Breast epithelium (tissue), 3 donors: ENCODE results near the gene CRIP3.

ENCODE experiments used
- POLR2A ChIP-seq: fragments of 450-650 bp; IDR thresholded peaks from one replicate; pipeline ENCODE4 v1.6.1; 2016; ENCODE audit warnings: antibody characterized with exemption, mild to moderate bottlenecking, moderate library complexity
- POLR2AphosphoS5 ChIP-seq, 3 donors: sonication (generic); formaldehyde crosslinking; IDR thresholded peaks; one replicate each; pipeline ENCODE4 v1.6.1; 2017; ENCODE audit warnings: antibody characterized with exemption in 3 of 3
- TF ChIP-seq, protein P1 (sequence below), 3 donors: fragments of 450-650 bp; IDR thresholded peaks; one replicate each; pipeline ENCODE4 v1.5.1; 2016 to 2017; ENCODE audit warnings: antibody characterized with exemption in 3 of 3, mild to moderate bottlenecking in 3 of 3, moderate library complexity in 3 of 3

DNA sequence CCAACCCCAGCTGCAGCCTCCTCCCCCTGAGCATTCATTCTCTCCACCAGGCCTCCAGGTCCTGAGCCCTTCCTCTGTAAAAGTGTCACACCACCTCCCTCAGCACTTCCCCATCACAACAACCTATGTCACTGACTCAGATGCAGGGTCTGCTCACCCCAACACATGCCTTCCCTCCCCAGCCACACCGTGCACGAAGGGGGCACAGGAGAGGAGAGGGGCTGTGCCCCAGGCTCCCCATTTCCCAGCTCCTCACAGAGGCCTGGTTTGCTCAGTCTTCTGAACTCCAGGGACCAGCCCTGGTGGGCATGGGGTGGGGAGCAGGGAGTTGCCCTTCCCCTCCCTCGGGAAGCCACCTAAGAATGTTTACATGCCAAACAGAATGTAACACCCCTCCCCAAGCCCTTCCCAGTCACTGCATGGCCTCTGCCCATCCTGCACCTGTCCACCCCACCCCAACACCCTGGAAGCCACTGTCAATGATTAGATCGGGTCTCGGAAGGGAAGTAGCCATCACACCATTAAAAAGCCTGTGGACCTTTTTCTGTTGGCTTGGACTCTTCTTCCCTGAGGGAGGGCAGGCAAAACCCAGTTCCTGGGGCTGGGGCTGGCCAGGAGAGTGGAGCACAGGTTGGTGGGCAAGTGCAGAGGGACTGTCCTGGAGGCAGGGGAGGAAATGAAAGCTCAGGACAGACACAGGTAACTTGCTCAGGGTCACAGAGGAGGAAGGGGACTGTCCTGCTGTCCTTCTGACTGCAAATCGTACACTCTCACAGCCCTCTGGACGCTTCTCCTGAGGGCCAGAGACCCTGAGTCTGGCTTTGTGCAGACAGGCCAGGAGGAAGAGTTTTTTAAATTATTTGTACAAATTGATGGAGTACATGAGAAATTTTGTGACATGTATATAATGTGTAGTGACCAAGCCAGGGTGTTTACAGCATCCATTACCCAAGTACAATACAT lies 20.6 kb downstream of the CRIP3 start:
- TF ChIP-seq, protein P1, sequence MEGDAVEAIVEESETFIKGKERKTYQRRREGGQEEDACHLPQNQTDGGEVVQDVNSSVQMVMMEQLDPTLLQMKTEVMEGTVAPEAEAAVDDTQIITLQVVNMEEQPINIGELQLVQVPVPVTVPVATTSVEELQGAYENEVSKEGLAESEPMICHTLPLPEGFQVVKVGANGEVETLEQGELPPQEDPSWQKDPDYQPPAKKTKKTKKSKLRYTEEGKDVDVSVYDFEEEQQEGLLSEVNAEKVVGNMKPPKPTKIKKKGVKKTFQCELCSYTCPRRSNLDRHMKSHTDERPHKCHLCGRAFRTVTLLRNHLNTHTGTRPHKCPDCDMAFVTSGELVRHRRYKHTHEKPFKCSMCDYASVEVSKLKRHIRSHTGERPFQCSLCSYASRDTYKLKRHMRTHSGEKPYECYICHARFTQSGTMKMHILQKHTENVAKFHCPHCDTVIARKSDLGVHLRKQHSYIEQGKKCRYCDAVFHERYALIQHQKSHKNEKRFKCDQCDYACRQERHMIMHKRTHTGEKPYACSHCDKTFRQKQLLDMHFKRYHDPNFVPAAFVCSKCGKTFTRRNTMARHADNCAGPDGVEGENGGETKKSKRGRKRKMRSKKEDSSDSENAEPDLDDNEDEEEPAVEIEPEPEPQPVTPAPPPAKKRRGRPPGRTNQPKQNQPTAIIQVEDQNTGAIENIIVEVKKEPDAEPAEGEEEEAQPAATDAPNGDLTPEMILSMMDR (IDR thresholded peaks at IDR 0.05): no peak
- TF ChIP-seq POLR2A: no peak
- no peak for TF ChIP-seq POLR2AphosphoS5 (IDR thresholded peaks at IDR 0.05)
